Gastroesophageal sphincter (tissue), 3 donors: ENCODE data around the gene PCDHA12.

Source experiments
- EP300 ChIP-seq: sonication (generic); formaldehyde crosslinking; IDR thresholded peaks from one replicate; pipeline ENCODE4 v1.6.1; 2017; ENCODE audit warnings: antibody characterized with exemption, mild to moderate bottlenecking
- POLR2A ChIP-seq, 2 donors: fragments of 450-650 bp; IDR thresholded peaks; one replicate each; pipeline ENCODE4 v1.6.1; 2017; ENCODE audit warnings: antibody characterized with exemption in 2 of 2, mild to moderate bottlenecking in 2 of 2, moderate library complexity in 1 of 2
- POLR2AphosphoS5 ChIP-seq: sonication (generic); formaldehyde crosslinking; IDR thresholded peaks from one replicate; pipeline ENCODE4 v1.6.1; 2017; ENCODE audit warnings: antibody characterized with exemption
- TF ChIP-seq, protein P1 (sequence below), 4 experiments: fragments of 200-600 bp in 2 of 4; fragments of 450-650 bp in 2 of 4; sonication (generic) in 1 of 4; IDR thresholded peaks; one replicate each; pipeline ENCODE4 v1.5.1; 2017 to 2019; ENCODE audit warnings: antibody characterized with exemption in 4 of 4, mild to moderate bottlenecking in 2 of 4, moderate library complexity in 2 of 4

DNA sequence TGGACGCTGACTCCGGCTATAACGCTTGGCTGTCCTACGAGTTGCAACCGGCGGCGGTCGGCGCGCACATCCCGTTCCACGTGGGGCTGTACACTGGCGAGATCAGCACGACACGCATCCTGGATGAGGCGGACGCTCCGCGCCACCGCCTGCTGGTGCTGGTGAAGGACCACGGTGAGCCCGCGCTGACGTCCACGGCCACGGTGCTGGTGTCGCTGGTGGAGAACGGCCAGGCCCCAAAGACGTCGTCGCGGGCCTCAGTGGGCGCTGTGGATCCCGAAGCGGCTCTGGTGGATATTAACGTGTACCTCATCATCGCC is 2.1 kb downstream of the PCDHA12 start:
- TF ChIP-seq POLR2A (IDR thresholded peaks at IDR 0.05) (no peak), EP300 (no peak), POLR2AphosphoS5 (no peak)
- TF ChIP-seq, protein P1, sequence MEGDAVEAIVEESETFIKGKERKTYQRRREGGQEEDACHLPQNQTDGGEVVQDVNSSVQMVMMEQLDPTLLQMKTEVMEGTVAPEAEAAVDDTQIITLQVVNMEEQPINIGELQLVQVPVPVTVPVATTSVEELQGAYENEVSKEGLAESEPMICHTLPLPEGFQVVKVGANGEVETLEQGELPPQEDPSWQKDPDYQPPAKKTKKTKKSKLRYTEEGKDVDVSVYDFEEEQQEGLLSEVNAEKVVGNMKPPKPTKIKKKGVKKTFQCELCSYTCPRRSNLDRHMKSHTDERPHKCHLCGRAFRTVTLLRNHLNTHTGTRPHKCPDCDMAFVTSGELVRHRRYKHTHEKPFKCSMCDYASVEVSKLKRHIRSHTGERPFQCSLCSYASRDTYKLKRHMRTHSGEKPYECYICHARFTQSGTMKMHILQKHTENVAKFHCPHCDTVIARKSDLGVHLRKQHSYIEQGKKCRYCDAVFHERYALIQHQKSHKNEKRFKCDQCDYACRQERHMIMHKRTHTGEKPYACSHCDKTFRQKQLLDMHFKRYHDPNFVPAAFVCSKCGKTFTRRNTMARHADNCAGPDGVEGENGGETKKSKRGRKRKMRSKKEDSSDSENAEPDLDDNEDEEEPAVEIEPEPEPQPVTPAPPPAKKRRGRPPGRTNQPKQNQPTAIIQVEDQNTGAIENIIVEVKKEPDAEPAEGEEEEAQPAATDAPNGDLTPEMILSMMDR (IDR thresholded peaks at IDR 0.05), result no peak
